BLaER1 treated with 17β-estradiol and CSF1 and Interleukin-3, amounts not matched to agents 10 nM and 100 nM (cell line): ENCODE measurements around the gene ADAMTS18.

Source experiments
- H3K27ac ChIP-seq, 11 experiments: shearing (Covaris generic); formaldehyde crosslinking; 2 replicates each; pipeline ENCODE4 v1.8.1; 2022
- H3K27me3 ChIP-seq, 11 experiments: shearing (Covaris generic); formaldehyde crosslinking; 2 replicates each; pipeline ENCODE4 v1.8.1; 2022
- H3K36me3 ChIP-seq, 11 experiments: shearing (Covaris generic); formaldehyde crosslinking; 2 replicates each; pipeline ENCODE4 v1.8.1; 2022
- H3K4me1 ChIP-seq, 10 experiments: shearing (Covaris generic); formaldehyde crosslinking; 2 replicates each; pipeline ENCODE4 v1.8.1; 2022
- H3K4me2 ChIP-seq, 11 experiments: shearing (Covaris generic); formaldehyde crosslinking; 2 replicates each; pipeline ENCODE4 v1.8.1; 2022
- H3K4me3 ChIP-seq, 10 experiments: shearing (Covaris generic); formaldehyde crosslinking; 2 replicates each; pipeline ENCODE4 v1.8.1; 2022
- H3K9ac ChIP-seq, 11 experiments: shearing (Covaris generic); formaldehyde crosslinking; 2 replicates each; pipeline ENCODE4 v1.8.1; 2022
- H3K9me3 ChIP-seq, 11 experiments: shearing (Covaris generic); formaldehyde crosslinking; replicated peaks in 1 of 11; 2 replicates each; pipeline ENCODE4 v1.8.1; 2022
- H4K20me1 ChIP-seq, 11 experiments: shearing (Covaris generic); formaldehyde crosslinking; 2 replicates each; pipeline ENCODE4 v1.8.1; 2022
- Cebpa-rat ChIP-seq, 11 experiments: shearing (Covaris generic); IDR thresholded peaks; 2 replicates each; pipeline ENCODE4 v1.8.1; 2022

The ADAMTS18 gene

GRCh38 chr16:77330332-77331042 lies 104.3 kb downstream of the ADAMTS18 start:
- Histone ChIP-seq H3K9me3 (no peaks in the 10 kb centered on the region; a peak in 1 of 22 replicates), H3K27me3 (no peaks in the 10 kb centered on the region), H3K9ac (no peak overlapping the region), H4K20me1 (no peaks in the 10 kb centered on the region), H3K27ac (no peak overlapping the region), H3K36me3 (no peaks in the 10 kb centered on the region), H3K4me1 (peaks cover 0 to 5% (median 0%) of the 10 kb centered on the region in 10 experiments; a peak in 2 of 20 replicates), H3K4me3 (no peak overlapping the region), H3K4me2 (peak overlapping the region in 3 of 11 experiments; percentile 16 to 25 (median 18); a peak in 2 of 22 replicates)
- TF ChIP-seq Cebpa-rat (IDR thresholded peaks at IDR 0.05), result no peak

GRCh38 chr16:77328768-77329167 lies 106.1 kb downstream of the ADAMTS18 start:
- no peaks in the 10 kb centered on the region for H3K36me3 ChIP-seq
- no peak overlapping the region for H3K4me2 ChIP-seq
- peaks cover 0 to 5% (median 0%) of the 10 kb centered on the region in 10 experiments; a peak in 3 of 20 replicates for H3K4me1 ChIP-seq
- H4K20me1 ChIP-seq, result no peaks in the 10 kb centered on the region
- no peaks in the 10 kb centered on the region; a peak in 1 of 22 replicates for H3K9me3 ChIP-seq
- H3K9ac ChIP-seq, result no peak overlapping the region
- no peak for TF ChIP-seq Cebpa-rat (IDR thresholded peaks at IDR 0.05)
- no peak overlapping the region for H3K27ac ChIP-seq
- H3K4me3 ChIP-seq, result no peak overlapping the region
- no peaks in the 10 kb centered on the region for H3K27me3 ChIP-seq

- Histone ChIP-seq H3K27ac (no peak overlapping the region), H3K4me1 (peaks cover 0 to 5% (median 0%) of the 10 kb centered on the region in 10 experiments; a peak in 3 of 20 replicates), H3K27me3 (no peaks in the 10 kb centered on the region), H3K4me3 (no peak overlapping the region), H3K9me3 (no peaks in the 10 kb centered on the region; a peak in 1 of 22 replicates), H3K9ac (no peak overlapping the region), H3K4me2 (no peak overlapping the region), H3K36me3 (no peaks in the 10 kb centered on the region), H4K20me1 (no peaks in the 10 kb centered on the region)
- TF ChIP-seq Cebpa-rat (IDR thresholded peaks at IDR 0.05), result no peak
Observed at GRCh38 chr16:77328274-77328673, 106.6 kb downstream of the ADAMTS18 start.

GRCh38 chr16:77327717-77328116 lies 107.1 kb downstream of the ADAMTS18 start:
- H3K4me1 ChIP-seq, result peaks cover 0 to 5% (median 0%) of the 10 kb centered on the region in 10 experiments; a peak in 3 of 20 replicates
- H3K9me3 ChIP-seq, result no peaks in the 10 kb centered on the region
- H3K36me3 ChIP-seq, result no peaks in the 10 kb centered on the region
- H3K27me3 ChIP-seq, result no peaks in the 10 kb centered on the region
- H4K20me1 ChIP-seq, result no peaks in the 10 kb centered on the region
- no peak overlapping the region for H3K27ac ChIP-seq
- H3K9ac ChIP-seq, result no peak overlapping the region
- no peak overlapping the region for H3K4me3 ChIP-seq
- no peak overlapping the region for H3K4me2 ChIP-seq
- TF ChIP-seq Cebpa-rat (IDR thresholded peaks at IDR 0.05), result no peak

- no peaks in the 10 kb centered on the region for H3K36me3 ChIP-seq
- no peaks in the 10 kb centered on the region for H4K20me1 ChIP-seq
- H3K4me1 ChIP-seq, result peaks cover 0 to 3% (median 0%) of the 10 kb centered on the region in 10 experiments; a peak in 1 of 20 replicates
- no peak overlapping the region for H3K27ac ChIP-seq
- no peaks in the 10 kb centered on the region for H3K9me3 ChIP-seq
- no peak overlapping the region for H3K4me3 ChIP-seq
- H3K27me3 ChIP-seq, result no peaks in the 10 kb centered on the region
- H3K4me2 ChIP-seq, result no peak overlapping the region
- H3K9ac ChIP-seq, result no peak overlapping the region
- no peak for TF ChIP-seq Cebpa-rat (IDR thresholded peaks at IDR 0.05)
Observed at GRCh38 chr16:77324729-77325128, 110.1 kb downstream of the ADAMTS18 start.

- H3K9ac ChIP-seq, result no peak overlapping the region
- H3K4me2 ChIP-seq, result no peak overlapping the region
- H3K27me3 ChIP-seq, result no peaks in the 10 kb centered on the region
- H3K27ac ChIP-seq, result no peak overlapping the region
- no peak for TF ChIP-seq Cebpa-rat (IDR thresholded peaks at IDR 0.05)
- no peaks in the 10 kb centered on the region for H3K9me3 ChIP-seq
- peaks cover 0 to 3% (median 0%) of the 10 kb centered on the region in 10 experiments; a peak in 1 of 20 replicates for H3K4me1 ChIP-seq
- no peaks in the 10 kb centered on the region for H3K36me3 ChIP-seq
- H3K4me3 ChIP-seq, result no peak overlapping the region
- no peaks in the 10 kb centered on the region for H4K20me1 ChIP-seq
Observed at GRCh38 chr16:77323695-77324094, 111.1 kb downstream of the ADAMTS18 start.

DNA sequence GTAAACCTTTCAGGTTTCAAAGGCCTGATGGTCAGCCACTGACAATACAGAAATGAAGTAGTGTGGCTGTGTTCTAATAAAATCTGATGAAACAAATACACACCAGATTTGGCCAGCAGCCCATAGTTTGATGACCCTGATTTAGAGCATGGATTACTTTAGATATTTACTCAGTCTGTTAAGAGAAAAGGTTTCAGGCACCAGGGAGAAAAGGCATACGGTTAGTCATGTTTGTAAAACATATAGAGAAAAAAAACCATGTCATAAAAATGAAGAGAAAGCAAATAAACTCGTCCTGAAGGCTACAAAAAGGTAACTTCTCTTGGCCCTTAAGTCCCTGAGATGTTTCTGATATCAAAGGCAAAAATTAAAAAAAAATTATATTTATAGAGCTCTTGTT lies 112.1 kb downstream of the ADAMTS18 start:
- peaks cover 0 to 3% (median 0%) of the 10 kb centered on the region in 10 experiments; a peak in 1 of 20 replicates for H3K4me1 ChIP-seq
- no peaks in the 10 kb centered on the region for H3K36me3 ChIP-seq
- TF ChIP-seq Cebpa-rat (IDR thresholded peaks at IDR 0.05), result no peak
- no peaks in the 10 kb centered on the region for H3K9me3 ChIP-seq
- H3K4me3 ChIP-seq, result no peak overlapping the region
- no peaks in the 10 kb centered on the region for H4K20me1 ChIP-seq
- no peak overlapping the region for H3K27ac ChIP-seq
- H3K4me2 ChIP-seq, result no peak overlapping the region
- H3K9ac ChIP-seq, result no peak overlapping the region
- no peaks in the 10 kb centered on the region for H3K27me3 ChIP-seq

DNA sequence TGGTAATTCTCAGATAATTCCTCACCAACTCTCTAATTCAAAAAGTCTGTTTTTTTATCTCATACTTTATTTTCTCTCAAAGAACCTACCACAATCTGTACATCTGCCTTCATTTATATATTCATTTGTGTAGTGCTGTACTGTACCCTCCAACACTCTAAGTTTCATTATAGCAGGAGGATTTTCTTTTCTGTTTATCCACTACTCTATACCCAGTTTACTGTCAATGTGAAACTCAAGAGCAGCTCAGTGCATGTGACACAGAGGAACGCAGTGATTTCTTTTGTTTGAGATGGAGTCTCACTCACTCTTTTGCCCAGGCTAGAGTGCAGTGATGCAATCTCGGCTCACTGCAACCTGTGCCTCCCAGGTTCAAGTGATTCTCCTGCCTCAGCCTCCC lies 117.8 kb downstream of the ADAMTS18 start:
- Histone ChIP-seq H3K4me2 (no peak overlapping the region), H3K9me3 (no peaks in the 10 kb centered on the region), H4K20me1 (no peaks in the 10 kb centered on the region), H3K36me3 (no peaks in the 10 kb centered on the region), H3K27me3 (no peaks in the 10 kb centered on the region), H3K9ac (no peak overlapping the region), H3K4me3 (no peak overlapping the region), H3K27ac (no peak overlapping the region), H3K4me1 (no peaks in the 10 kb centered on the region)
- TF ChIP-seq Cebpa-rat (IDR thresholded peaks at IDR 0.05), result no peak

- no peak for TF ChIP-seq Cebpa-rat (IDR thresholded peaks at IDR 0.05)
Observed at GRCh38 chr16:77310877-77311276, 124.0 kb downstream of the ADAMTS18 start.

DNA sequence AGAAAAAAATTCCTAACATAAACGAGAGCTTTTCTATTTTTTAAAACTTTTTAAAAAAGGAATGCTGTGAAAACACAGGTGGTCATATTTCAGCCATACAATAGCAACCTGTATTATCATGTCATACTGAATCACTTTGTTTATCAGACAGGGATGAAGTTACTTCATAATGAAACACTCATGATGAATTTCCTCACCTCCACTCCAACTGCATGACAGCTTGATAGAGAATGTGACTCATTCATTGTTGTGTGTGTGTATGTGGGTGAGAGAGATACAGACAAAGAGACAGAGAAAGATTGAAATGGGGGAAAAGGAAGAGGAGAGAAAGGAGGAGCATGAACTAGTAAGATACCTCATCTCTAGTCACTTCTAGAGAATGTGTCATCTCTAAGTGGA lies 126.7 kb downstream of the ADAMTS18 start:
- H3K27ac ChIP-seq, result 0 out of 22 replicates have a peak overlapping the region, but pooled peaks of 1 of the 11 experiments have one; percentile 4
- H3K4me1 ChIP-seq, result peaks cover 0 to 11% (median under 1%) of the 10 kb centered on the region in 10 experiments; a peak in 5 of 20 replicates
- H3K4me3 ChIP-seq, result no peak overlapping the region
- peak overlapping the region in 1 of 11 experiments; percentile 1; a peak in 1 of 22 replicates for H3K4me2 ChIP-seq
- H3K9ac ChIP-seq, result no peak overlapping the region
- no peaks in the 10 kb centered on the region; a peak in 1 of 22 replicates for H3K9me3 ChIP-seq
- H4K20me1 ChIP-seq, result no peaks in the 10 kb centered on the region
- H3K36me3 ChIP-seq, result no peaks in the 10 kb centered on the region
- H3K27me3 ChIP-seq, result no peaks in the 10 kb centered on the region
- no peak for TF ChIP-seq Cebpa-rat (IDR thresholded peaks at IDR 0.05)

More at GRCh38 chr16:77310877-77311276, 124.0 kb downstream of the ADAMTS18 start:
- no peak overlapping the region for H3K9ac ChIP-seq
- H3K27me3 ChIP-seq, result no peaks in the 10 kb centered on the region
- no peaks in the 10 kb centered on the region for H3K9me3 ChIP-seq
- H3K36me3 ChIP-seq, result no peaks in the 10 kb centered on the region
- H3K4me3 ChIP-seq, result no peak overlapping the region
- H3K27ac ChIP-seq, result no peak overlapping the region
- H3K4me1 ChIP-seq, result peaks cover 0 to 5% (median 0%) of the 10 kb centered on the region in 10 experiments; a peak in 4 of 20 replicates
- no peak overlapping the region for H3K4me2 ChIP-seq
- H4K20me1 ChIP-seq, result no peaks in the 10 kb centered on the region
